ENCODE measurements around the gene DDX39A.

- no peak for TF ChIP-seq CTCF (IDR thresholded peaks at IDR 0.05)
- TF ChIP-seq POLR2A (IDR thresholded peaks at IDR 0.05): no peak
Measured at GRCh38 chr19:14383661-14384555, 35.2 kb downstream of the DDX39A start.
